Lower leg skin (tissue), 4 donors: ENCODE data around the gene NKAIN2. TPM values are rescaled to one million over a fixed set of nuclear protein-coding genes. Genes with fewer than 3 reads are reported as not detected.

Source experiments
- DNase-seq, 2 donors: peaks; one replicate each; pipeline ENCODE4 v3.0.0-alpha.2; 2019; ENCODE audit warnings: low spot score in 2 of 2
- H3K4me3 ChIP-seq: fragments of 200-600 bp; sonication (generic); 2 replicates; pipeline ENCODE4 v1.5.1; 2017; ENCODE audit warnings: mild to moderate bottlenecking, low read depth; ENCODE audit not compliant: poor library complexity, severe bottlenecking
- CTCF ChIP-seq, 3 donors: fragments of 450-650 bp; IDR thresholded peaks; one replicate each; pipeline ENCODE4 v1.5.1; 2016; ENCODE audit warnings: antibody characterized with exemption in 3 of 3, mild to moderate bottlenecking in 3 of 3, moderate library complexity in 2 of 3
- POLR2A ChIP-seq, 2 donors: fragments of 450-650 bp; IDR thresholded peaks; one replicate each; pipeline ENCODE4 v1.6.1; 2016 to 2017; ENCODE audit warnings: antibody characterized with exemption in 2 of 2, mild to moderate bottlenecking in 1 of 2, moderate library complexity in 1 of 2
- WGBS, 2 donors: methylation state at CpG; one replicate each; pipeline ENCODE4 v1.1.5; 2018; 5-methylcytosine and 5-hydroxymethylcytosine counted together
- intact Hi-C: fragments of 100-400 bp; cut with DNase I; formaldehyde crosslinking; loops from one replicate; pipeline ENCODE4 v1.15.0; 2023; ENCODE audit warnings: low total_unique reads
- total RNA-seq, 4 donors: library from RNA; depleted of rRNA; stranded (reverse); fragments of >200 nt; gene quantifications; one replicate each; pipeline ENCODE4 v1.1.0, GENCODE V29; 2016

The NKAIN2 gene
- total RNA-seq, 4 donors from 2014 or later: 0.37 TPM; not detected in 3

- DNase-seq: no peak
- no peak overlapping the region for H3K4me3 ChIP-seq
- no peak for TF ChIP-seq POLR2A (IDR thresholded peaks at IDR 0.05)
- no peak for TF ChIP-seq CTCF (IDR thresholded peaks at IDR 0.05)
- 64 to 69% methylated on average over 4 of the region's 4 CpGs for WGBS, 2 donors
- intact Hi-C loops: no loop called here
Observed at GRCh38 chr6:123994891-123995635, 191.4 kb downstream of the NKAIN2 start.

- intact Hi-C loops: no loop called here
- TF ChIP-seq POLR2A (IDR thresholded peaks at IDR 0.05): no peak
- no peak for TF ChIP-seq CTCF (IDR thresholded peaks at IDR 0.05)
- 30 to 43% methylated on average over 3 of the region's 3 CpGs for WGBS, 2 donors
- H3K4me3 ChIP-seq: no peak overlapping the region
- no peak for DNase-seq
Observed at GRCh38 chr6:123997223-123997622, 193.6 kb downstream of the NKAIN2 start.

GRCh38 chr6:124002377-124003081 lies 198.9 kb downstream of the NKAIN2 start:
- no peak overlapping the region for H3K4me3 ChIP-seq
- intact Hi-C loops: no loop called here
- TF ChIP-seq POLR2A (IDR thresholded peaks at IDR 0.05) (no peak), CTCF (IDR thresholded peaks at IDR 0.05) (no peak)
- DNase-seq: no peak
- WGBS, 2 donors: 62 to 71% methylated on average over 4 of the region's 4 CpGs

- no peak for DNase-seq
- TF ChIP-seq CTCF (IDR thresholded peaks at IDR 0.05): no peak
- TF ChIP-seq POLR2A (IDR thresholded peaks at IDR 0.05): no peak
- intact Hi-C loops: no loop called here
- H3K4me3 ChIP-seq: no peak overlapping the region
Observed at GRCh38 chr6:124007266-124007665, 203.6 kb downstream of the NKAIN2 start.

- DNase-seq: no peak
- 52 to 59% methylated on average over 10 of the region's 10 CpGs for WGBS, 2 donors
- no peak for TF ChIP-seq POLR2A (IDR thresholded peaks at IDR 0.05)
- no peak for TF ChIP-seq CTCF (IDR thresholded peaks at IDR 0.05)
- intact Hi-C loops: no loop called here
- no peak overlapping the region for H3K4me3 ChIP-seq
Observed at GRCh38 chr6:124008000-124008987, 204.6 kb downstream of the NKAIN2 start.
